SU-DHL-6 (cell line): ENCODE results near the gene ZNF423.

Experiments used
- H2AFZ ChIP-seq: fragments of 200-600 bp; sonication (generic); 2 replicates; pipeline ENCODE4 v1.6.1; 2014; ENCODE audit warnings: low read depth, mild to moderate bottlenecking, moderate library complexity, mixed read lengths, antibody characterized with exemption, low read length; ENCODE audit not compliant: severe bottlenecking
- H3F3A ChIP-seq: fragments of 200-600 bp; shearing (Covaris generic); 2 replicates; pipeline ENCODE4 v1.6.0; 2016; ENCODE audit warnings: antibody characterized with exemption, mild to moderate bottlenecking; ENCODE audit not compliant: insufficient read depth
- H3K27ac ChIP-seq: fragments of 200-600 bp; sonication (generic); 2 replicates; pipeline ENCODE4 v1.5.1; 2016; ENCODE audit warnings: low read depth, mild to moderate bottlenecking, low read length, moderate library complexity, mixed read lengths
- H3K27me3 ChIP-seq: fragments of 200-600 bp; sonication (generic), shearing (Covaris generic); 2 replicates; pipeline ENCODE4 v1.6.0; 2014; ENCODE audit warnings: mild to moderate bottlenecking, low read length
- H3K36me3 ChIP-seq: fragments of 200-600 bp; sonication (generic); 2 replicates; pipeline ENCODE4 v1.6.1; 2014; ENCODE audit warnings: mild to moderate bottlenecking, low read length, mixed read lengths
- H3K4me2 ChIP-seq: fragments of 300-600, 200-600 bp; shearing (Covaris generic), sonication (generic); 2 replicates; pipeline ENCODE4 v1.6.0; 2014; ENCODE audit warnings: low read length, low read depth, mild to moderate bottlenecking; ENCODE audit not compliant: poor library complexity, severe bottlenecking
- H3K4me3 ChIP-seq: fragments of 200-600 bp; sonication (generic); 2 replicates; pipeline ENCODE4 v1.5.1; 2014; ENCODE audit warnings: antibody characterized with exemption, low read length, mild to moderate bottlenecking, mixed read lengths; ENCODE audit not compliant: insufficient read depth, poor library complexity, severe bottlenecking
- H3K79me2 ChIP-seq: fragments of 200-600 bp; sonication (generic); 2 replicates; pipeline ENCODE4 v1.6.1; 2014; ENCODE audit warnings: mild to moderate bottlenecking, low read length, moderate library complexity; ENCODE audit not compliant: insufficient read depth
- H3K9ac ChIP-seq: fragments of 200-600 bp; sonication (generic); 2 replicates; pipeline ENCODE4 v1.7.0; 2014; ENCODE audit warnings: mild to moderate bottlenecking, low read length
- H3K9me2 ChIP-seq: fragments of 200-600 bp; sonication (generic); replicated peaks from 2 replicates; pipeline ENCODE4 v1.6.1; 2014; ENCODE audit warnings: low read length; ENCODE audit not compliant: insufficient read depth
- H3K9me3 ChIP-seq: fragments of 200-600 bp; sonication (generic); 2 replicates; pipeline ENCODE4 v1.6.1; 2014; ENCODE audit warnings: low read length, mixed read lengths; ENCODE audit not compliant: insufficient read depth
- H4K20me1 ChIP-seq: fragments of 200-600 bp; sonication (generic); 2 replicates; pipeline ENCODE4 v1.6.1; 2014; ENCODE audit warnings: low read depth, mild to moderate bottlenecking, antibody characterized with exemption, low read length, moderate library complexity, mixed read lengths
- EZH2phosphoT487 ChIP-seq: fragments of 200-600 bp; sonication (generic), shearing (Covaris generic); conservative IDR thresholded peaks from 2 replicates; pipeline ENCODE4 v1.6.1; 2018; ENCODE audit warnings: mild to moderate bottlenecking, antibody characterized with exemption, low read length, moderate library complexity, mixed read lengths
- TF ChIP-seq, protein P1 (sequence below): fragments of 200-600 bp; sonication (generic); IDR thresholded peaks from one replicate; pipeline ENCODE4 v1.5.1; 2017; ENCODE audit warnings: antibody characterized with exemption, mild to moderate bottlenecking, low read length, moderate library complexity; ENCODE audit not compliant: insufficient read depth, poor library complexity, severe bottlenecking

The ZNF423 gene

DNA sequence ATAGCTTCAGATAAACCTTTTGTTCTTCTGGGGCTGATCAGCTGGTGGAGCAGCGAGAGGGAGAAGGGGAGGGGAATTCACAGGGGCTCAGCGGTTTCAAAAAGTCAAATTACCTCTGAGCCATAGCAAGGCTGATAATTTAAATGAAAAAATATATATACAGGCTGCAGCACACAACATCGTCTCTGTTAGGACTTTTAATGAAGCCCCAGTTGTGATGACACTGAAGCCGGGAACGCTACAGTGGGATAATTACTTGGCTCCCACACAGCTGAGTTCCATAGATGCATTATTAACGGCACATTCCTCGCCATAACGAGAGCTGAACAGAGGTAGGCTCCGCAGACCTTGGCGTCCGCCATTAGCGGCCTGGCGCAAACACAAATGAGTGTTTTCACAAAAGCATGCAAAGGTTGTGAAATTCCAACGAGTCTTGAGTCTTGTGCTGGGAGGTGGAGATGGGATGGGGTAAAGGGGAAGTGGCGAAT is 266.3 kb downstream of the ZNF423 start:
- no peak overlapping the region for H2AFZ ChIP-seq
- TF ChIP-seq EZH2phosphoT487 = no peak
- TF ChIP-seq, protein P1, sequence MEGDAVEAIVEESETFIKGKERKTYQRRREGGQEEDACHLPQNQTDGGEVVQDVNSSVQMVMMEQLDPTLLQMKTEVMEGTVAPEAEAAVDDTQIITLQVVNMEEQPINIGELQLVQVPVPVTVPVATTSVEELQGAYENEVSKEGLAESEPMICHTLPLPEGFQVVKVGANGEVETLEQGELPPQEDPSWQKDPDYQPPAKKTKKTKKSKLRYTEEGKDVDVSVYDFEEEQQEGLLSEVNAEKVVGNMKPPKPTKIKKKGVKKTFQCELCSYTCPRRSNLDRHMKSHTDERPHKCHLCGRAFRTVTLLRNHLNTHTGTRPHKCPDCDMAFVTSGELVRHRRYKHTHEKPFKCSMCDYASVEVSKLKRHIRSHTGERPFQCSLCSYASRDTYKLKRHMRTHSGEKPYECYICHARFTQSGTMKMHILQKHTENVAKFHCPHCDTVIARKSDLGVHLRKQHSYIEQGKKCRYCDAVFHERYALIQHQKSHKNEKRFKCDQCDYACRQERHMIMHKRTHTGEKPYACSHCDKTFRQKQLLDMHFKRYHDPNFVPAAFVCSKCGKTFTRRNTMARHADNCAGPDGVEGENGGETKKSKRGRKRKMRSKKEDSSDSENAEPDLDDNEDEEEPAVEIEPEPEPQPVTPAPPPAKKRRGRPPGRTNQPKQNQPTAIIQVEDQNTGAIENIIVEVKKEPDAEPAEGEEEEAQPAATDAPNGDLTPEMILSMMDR = no peak
- no peaks in the 10 kb centered on the region for H3K9me3 ChIP-seq
- no peaks in the 10 kb centered on the region for H3K27me3 ChIP-seq
- no peak overlapping the region for H3K4me2 ChIP-seq
- H3K9ac ChIP-seq = no peak overlapping the region
- H3K9me2 ChIP-seq = no peaks in the 10 kb centered on the region
- H3K27ac ChIP-seq = no peak overlapping the region
- no peak overlapping the region for H3K4me3 ChIP-seq
- no peaks in the 10 kb centered on the region for H3K36me3 ChIP-seq
- no peaks in the 10 kb centered on the region for H3F3A ChIP-seq
- H3K79me2 ChIP-seq = no peaks in the 10 kb centered on the region
- no peaks in the 10 kb centered on the region for H4K20me1 ChIP-seq

DNA sequence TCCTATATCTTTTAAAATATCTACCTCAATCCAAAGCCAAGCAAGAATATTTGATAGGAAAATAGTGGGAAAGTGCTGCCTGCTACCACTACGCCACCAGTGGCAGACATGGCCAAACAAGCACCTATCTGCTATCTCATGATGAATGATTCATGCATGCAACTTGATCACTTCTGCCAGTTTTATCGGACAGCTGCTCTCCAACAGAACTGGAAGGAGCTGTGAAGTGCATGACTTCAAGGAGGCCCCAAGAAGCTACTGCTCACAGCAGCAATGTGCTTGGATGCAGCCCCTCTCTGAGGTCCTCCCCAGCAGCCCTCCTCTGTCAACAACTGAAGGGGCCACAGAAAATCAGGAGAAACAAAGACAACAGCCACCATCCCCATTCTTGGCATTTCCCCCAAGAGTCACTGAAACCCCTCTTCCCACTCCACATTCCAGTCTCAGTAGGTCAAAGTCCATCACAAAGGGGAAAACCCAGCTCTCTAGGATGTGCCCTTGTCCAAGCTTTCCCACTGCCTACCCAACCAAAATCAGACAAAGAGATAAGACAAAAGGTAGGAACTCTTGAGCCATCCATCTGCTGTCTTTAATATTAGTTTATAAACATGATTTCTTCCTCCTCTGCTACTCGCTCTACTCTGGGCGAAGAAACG is 267.1 kb downstream of the ZNF423 start:
- Histone ChIP-seq H3K9me2 (no peaks in the 10 kb centered on the region), H3K9ac (no peak overlapping the region), H3K79me2 (no peaks in the 10 kb centered on the region), H3K9me3 (no peaks in the 10 kb centered on the region), H3K4me2 (no peak overlapping the region), H3F3A (no peaks in the 10 kb centered on the region), H3K27ac (no peak overlapping the region), H2AFZ (no peak overlapping the region), H3K4me3 (no peak overlapping the region), H3K36me3 (no peaks in the 10 kb centered on the region), H4K20me1 (no peaks in the 10 kb centered on the region), H3K27me3 (no peaks in the 10 kb centered on the region)
- no peak for TF ChIP-seq EZH2phosphoT487
- TF ChIP-seq, protein P1 = no peak

DNA sequence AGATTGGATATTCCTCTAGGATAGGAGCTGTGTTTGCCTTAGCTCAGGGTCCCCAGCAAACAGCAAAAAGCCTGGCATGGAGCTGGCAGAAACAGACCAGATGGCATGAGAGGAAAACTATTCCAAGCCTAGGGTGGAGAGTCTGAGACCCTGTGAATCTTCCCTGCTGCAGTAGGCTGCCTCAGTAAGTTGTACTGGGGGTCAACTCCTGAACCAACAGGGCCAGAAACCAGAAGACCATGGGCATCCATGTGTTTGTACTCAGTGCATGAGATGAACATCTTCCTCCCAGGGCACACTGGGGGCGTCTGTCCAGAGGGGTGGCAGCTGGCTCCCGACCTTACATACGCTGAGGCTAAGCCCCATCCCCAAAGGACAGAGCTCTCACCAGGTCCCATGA is 267.9 kb downstream of the ZNF423 start:
- TF ChIP-seq, protein P1 = no peak
- TF ChIP-seq EZH2phosphoT487 = no peak
- H3K27me3 ChIP-seq = no peaks in the 10 kb centered on the region

More for the DNA sequence above, 267.9 kb downstream of the ZNF423 start:
- no peaks in the 10 kb centered on the region for H3K9me2 ChIP-seq
- H4K20me1 ChIP-seq = no peaks in the 10 kb centered on the region
- H3K4me3 ChIP-seq = no peak overlapping the region
- no peaks in the 10 kb centered on the region for H3K36me3 ChIP-seq
- no peak overlapping the region for H3K27ac ChIP-seq
- H3K4me2 ChIP-seq = no peak overlapping the region
- H3F3A ChIP-seq = no peaks in the 10 kb centered on the region
- H3K9me3 ChIP-seq = no peaks in the 10 kb centered on the region
- H2AFZ ChIP-seq = no peak overlapping the region
- H3K9ac ChIP-seq = no peak overlapping the region
- H3K79me2 ChIP-seq = no peaks in the 10 kb centered on the region
